Muscle layer of duodenum (tissue), 2 donors: Measurements from ENCODE around the gene DST.

Experiments used
- H3K27ac ChIP-seq: one replicate; pipeline ENCODE4 v1.7.0; 2013; ENCODE audit warnings: mild to moderate bottlenecking, low read length
- H3K27me3 ChIP-seq: one replicate; pipeline ENCODE4 v1.7.0; 2013; ENCODE audit warnings: low read depth, mild to moderate bottlenecking, control low read depth, low read length
- H3K36me3 ChIP-seq, 2 donors: one replicate each; pipeline ENCODE4 v1.7.0; 2013; ENCODE audit warnings: low read length in 2 of 2, control low read depth in 1 of 2, mild to moderate bottlenecking in 1 of 2; ENCODE audit not compliant: insufficient read depth in 2 of 2, control insufficient read depth in 1 of 2
- H3K4me1 ChIP-seq, 2 donors: one replicate each; pipeline ENCODE4 v1.7.0; 2013; ENCODE audit warnings: low read length in 2 of 2, mild to moderate bottlenecking in 2 of 2, control low read depth in 1 of 2, moderate library complexity in 1 of 2; ENCODE audit not compliant: insufficient read depth in 2 of 2, control insufficient read depth in 1 of 2
- H3K4me3 ChIP-seq, 2 donors: one replicate each; pipeline ENCODE4 v1.7.0; 2013; ENCODE audit warnings: low read length in 2 of 2, low read depth in 1 of 2, mild to moderate bottlenecking in 1 of 2
- H3K9me3 ChIP-seq, 2 donors: one replicate each; pipeline ENCODE4 v1.7.0; 2013; ENCODE audit warnings: low read length in 2 of 2, control low read depth in 1 of 2, mild to moderate bottlenecking in 1 of 2; ENCODE audit not compliant: control insufficient read depth in 1 of 2
- donor health status: healthy.

The DST gene

GRCh38 chr6:56419191-56419590 is 223.5 kb downstream of the DST start:
- no peak overlapping the region for H3K4me3 ChIP-seq
- no peaks in the 10 kb centered on the region for H3K9me3 ChIP-seq
- H3K27ac ChIP-seq = no peak overlapping the region
- H3K4me1 ChIP-seq = peaks cover 5 to 10% of the 10 kb centered on the region in 2 donors
- no peaks in the 10 kb centered on the region for H3K36me3 ChIP-seq
- no peaks in the 10 kb centered on the region for H3K27me3 ChIP-seq

- no peaks in the 10 kb centered on the region for H3K9me3 ChIP-seq
- H3K27ac ChIP-seq = no peak overlapping the region
- H3K4me3 ChIP-seq = no peak overlapping the region
- H3K4me1 ChIP-seq = peaks cover 4 to 5% of the 10 kb centered on the region in 2 donors
- no peaks in the 10 kb centered on the region for H3K27me3 ChIP-seq
- H3K36me3 ChIP-seq = no peaks in the 10 kb centered on the region
Observed at GRCh38 chr6:56417823-56418222, 224.9 kb downstream of the DST start.

GRCh38 chr6:56416247-56416646 is 226.4 kb downstream of the DST start:
- Histone ChIP-seq H3K36me3 (no peaks in the 10 kb centered on the region), H3K9me3 (no peaks in the 10 kb centered on the region), H3K27ac (no peak overlapping the region), H3K27me3 (no peaks in the 10 kb centered on the region), H3K4me3 (no peak overlapping the region), H3K4me1 (peaks cover 4 to 5% of the 10 kb centered on the region in 2 donors)

- peaks cover 6 to 8% of the 10 kb centered on the region in 2 donors for H3K4me1 ChIP-seq
- H3K36me3 ChIP-seq = no peaks in the 10 kb centered on the region
- no peak overlapping the region for H3K27ac ChIP-seq
- no peak overlapping the region for H3K4me3 ChIP-seq
- H3K9me3 ChIP-seq = no peaks in the 10 kb centered on the region
- H3K27me3 ChIP-seq = no peaks in the 10 kb centered on the region
Observed at GRCh38 chr6:56408976-56409375, 233.7 kb downstream of the DST start.
